HG03469 (cell line): ENCODE results near the gene TTLL9.

ENCODE experiments used
- ATAC-seq: cut with Tn5 transposase; IDR thresholded peaks from one replicate; pipeline ENCODE4 v1.9.1; 2021; ENCODE audit warnings: mild to moderate bottlenecking, moderate library complexity, moderate number of reproducible peaks; ENCODE audit not compliant: unreplicated experiment

The TTLL9 gene

GRCh38 chr20:31972471-31973021 lies 102.1 kb downstream of the TTLL9 start:
- no peak for ATAC-seq

GRCh38 chr20:31974296-31974695 lies 103.9 kb downstream of the TTLL9 start:
- ATAC-seq: no peak

DNA sequence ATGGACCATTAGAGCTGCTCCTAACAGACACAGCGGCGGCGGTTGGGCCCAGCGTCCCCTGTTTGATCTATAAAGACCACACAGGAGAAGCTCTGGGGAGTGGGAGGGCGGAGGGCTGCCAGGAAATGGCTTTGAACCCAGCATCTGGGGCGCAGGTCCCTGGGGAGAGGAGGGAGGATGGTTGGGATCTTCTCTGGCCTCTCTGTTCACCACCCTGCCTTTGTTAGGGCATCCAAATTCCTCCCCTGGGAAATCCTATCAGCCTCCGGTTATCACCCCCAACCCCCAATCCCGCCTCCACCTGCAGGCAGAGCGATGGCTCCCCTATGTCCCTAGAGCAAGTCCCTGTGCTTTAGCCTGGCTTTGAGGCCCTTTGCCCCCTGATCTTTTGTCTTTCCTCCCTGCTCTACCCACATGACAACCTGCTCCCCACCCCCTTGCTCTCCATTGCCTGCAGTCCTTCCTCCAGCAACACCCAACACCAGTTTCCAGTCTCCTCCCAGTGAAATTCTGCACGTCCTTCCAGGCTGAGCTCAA lies 104.6 kb downstream of the TTLL9 start:
- no peak for ATAC-seq

GRCh38 chr20:31975874-31976273 lies 105.4 kb downstream of the TTLL9 start:
- no peak for ATAC-seq

DNA sequence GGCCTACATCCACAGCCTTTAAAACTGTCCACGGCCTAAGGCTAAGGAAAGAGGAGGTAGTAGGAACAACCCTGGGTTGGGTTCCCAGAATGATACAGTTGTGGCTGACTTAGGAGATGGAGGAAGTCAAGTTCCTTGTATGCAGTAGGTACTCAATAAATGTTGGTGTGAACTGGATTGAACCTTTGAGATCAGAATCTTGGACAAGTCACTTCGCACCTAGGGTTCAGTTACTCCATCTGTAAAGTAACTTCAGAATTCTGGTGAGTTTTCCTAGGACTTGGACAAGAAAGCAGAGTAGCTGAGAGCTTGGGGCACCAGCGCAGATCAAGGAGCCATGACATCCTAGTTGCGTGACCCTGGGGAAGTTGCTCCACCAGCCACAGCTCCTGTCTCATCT lies 106.6 kb downstream of the TTLL9 start:
- ATAC-seq: no peak

DNA sequence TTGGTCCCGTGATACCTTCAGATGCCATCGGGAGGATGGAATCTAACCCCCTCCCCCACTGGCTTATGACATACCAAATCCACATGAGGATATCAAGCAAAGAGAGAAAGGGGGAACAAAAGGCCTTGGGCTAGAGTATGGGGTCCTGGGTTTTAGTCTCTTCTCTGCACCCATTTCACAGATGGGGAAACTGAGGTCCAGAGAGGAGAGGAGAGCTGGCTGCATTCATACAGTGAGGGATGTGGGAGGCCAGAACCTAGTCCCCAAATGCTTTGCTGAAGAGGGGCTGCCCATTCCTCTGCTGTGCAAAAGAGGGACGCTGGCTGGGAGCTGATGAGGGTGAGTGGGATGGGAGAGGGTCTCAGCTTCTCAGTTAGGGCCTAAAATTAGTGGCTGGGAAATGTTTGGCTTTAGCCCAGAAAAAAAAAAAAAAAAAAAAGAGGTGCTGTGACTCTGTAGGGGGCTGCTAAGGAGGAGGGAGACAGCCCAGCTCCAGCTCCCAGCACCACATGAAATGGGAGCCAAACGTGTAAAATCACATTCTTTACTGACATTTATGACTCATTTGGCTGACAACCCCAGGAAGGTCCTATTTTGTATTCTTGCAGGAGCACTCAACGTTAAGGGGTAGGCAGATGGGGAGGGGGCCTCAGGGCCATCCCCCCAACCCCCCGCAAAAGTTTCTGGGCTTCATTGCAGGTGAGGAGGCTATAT lies 109.4 kb downstream of the TTLL9 start:
- ATAC-seq: no peak

GRCh38 chr20:31981784-31982183 lies 111.3 kb downstream of the TTLL9 start:
- no peak for ATAC-seq

DNA sequence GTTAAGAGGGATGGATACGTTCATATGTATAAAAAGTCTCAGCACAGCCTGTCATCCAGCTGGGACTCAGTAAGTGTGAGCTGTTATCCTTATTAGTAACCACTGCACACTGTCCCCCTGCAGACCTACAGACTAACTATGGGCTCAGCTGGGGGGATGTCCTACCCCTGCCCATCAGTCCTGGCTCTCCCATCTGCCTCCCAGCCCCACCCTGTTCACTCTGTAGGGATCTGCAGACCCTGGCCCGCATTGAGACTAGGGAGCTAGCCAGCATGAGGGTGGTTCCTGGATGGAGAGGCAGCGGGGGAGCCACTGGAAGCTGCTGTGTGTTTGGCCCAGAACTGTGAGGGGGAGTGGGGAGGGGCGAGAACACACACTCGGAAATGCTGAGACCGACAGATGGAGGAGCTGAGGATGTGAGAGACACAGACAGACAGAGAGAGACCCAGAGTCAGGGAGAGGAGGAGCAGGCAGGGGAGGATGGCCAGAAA lies 114.6 kb downstream of the TTLL9 start:
- no peak for ATAC-seq

GRCh38 chr20:31987744-31988143 lies 117.3 kb downstream of the TTLL9 start:
- ATAC-seq: no peak

- ATAC-seq: no peak
These were observed 118.1 kb downstream of the TTLL9 start for GRCh38 chr20:31988430-31989015.

DNA sequence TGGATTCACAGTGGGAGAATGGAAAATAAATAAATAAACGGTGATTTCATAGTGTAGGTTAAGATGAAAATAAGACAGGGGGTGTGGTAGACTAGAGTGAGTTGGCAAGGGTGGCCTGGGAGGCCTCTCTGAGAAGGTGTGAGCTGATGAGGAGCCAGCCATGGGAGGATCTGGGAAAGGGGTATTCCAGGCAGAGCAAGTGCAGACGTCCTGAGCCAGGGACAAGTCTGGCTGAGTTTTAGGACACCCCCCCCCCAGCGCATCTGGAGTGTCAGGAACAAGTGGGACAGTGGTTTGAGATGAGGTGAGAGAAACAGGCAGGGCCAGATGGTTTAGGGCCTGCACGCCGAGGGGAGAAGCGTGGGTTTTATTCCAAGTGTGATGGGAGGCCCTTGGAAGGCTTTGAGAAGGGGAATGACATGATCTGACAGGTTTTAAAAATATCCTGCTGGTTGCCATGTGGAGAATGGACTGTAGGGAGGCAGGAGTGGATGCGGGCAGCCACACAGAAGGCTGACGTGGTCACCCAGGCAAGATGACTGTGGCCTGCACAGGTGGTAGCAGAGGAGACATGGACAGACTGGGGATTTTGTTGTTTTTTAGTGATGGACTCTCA lies 118.7 kb downstream of the TTLL9 start:
- ATAC-seq: no peak

GRCh38 chr20:31990641-31991338 lies 120.4 kb downstream of the TTLL9 start:
- ATAC-seq: no peak

DNA sequence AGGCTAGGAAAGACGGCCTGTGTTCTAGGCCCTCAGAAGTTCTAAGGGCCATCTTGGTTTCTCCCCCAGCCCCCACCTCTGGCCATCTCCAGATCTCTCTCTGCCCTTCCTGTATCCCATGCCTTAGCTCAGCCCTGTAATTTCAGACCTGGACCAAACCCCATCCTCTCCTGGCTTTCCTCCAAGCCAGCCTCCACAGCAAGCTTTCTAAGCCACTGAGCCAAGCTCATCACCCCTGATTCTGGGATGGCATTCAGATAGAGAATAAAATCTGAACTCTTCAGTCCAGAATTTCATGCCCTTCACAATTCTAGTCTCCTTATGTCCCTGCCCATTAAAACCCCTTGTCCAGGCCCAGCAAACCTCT lies 120.9 kb downstream of the TTLL9 start:
- no peak for ATAC-seq

GRCh38 chr20:31992086-31992485 lies 121.7 kb downstream of the TTLL9 start:
- ATAC-seq: no peak
